CD4-positive, alpha-beta T cell (primary cell): Measurements from ENCODE around the gene XYLT2. TPM values are rescaled to one million over a fixed set of nuclear protein-coding genes. Genes with fewer than 3 reads are reported as not detected.
A peak's percentile ranks its signal among the peaks of the same experiment; 100 is the strongest.

Source experiments
- ATAC-seq: fragments of 200-7000 bp; cut with Tn5 transposase; one replicate; pipeline ENCODE4 v1.10.0; 2022; ENCODE audit warnings: mild to moderate bottlenecking; ENCODE audit not compliant: poor library complexity
- CTCF ChIA-PET: fragments of 350-600 bp; sonication (Branson Sonifier 250); formaldehyde crosslinking; loops from one replicate; lab custom pipeline; 2021; ENCODE audit warnings: antibody characterized with exemption, inconsistent platforms; lab: Charles Lee
- POLR2A ChIA-PET: fragments of 350-600 bp; sonication (Branson Sonifier 250); formaldehyde crosslinking; loops from one replicate; lab custom pipeline; 2021; ENCODE audit warnings: antibody characterized with exemption, inconsistent platforms; lab: Charles Lee
- DNase-seq, 14 experiments: peaks; one replicate each; pipeline ENCODE4 v3.0.0-alpha.2; 2013 to 2020; ENCODE audit warnings: mixed read lengths in 2 of 14
- H3K27ac ChIP-seq, 2 donors: one replicate each; pipeline versions ENCODE4 v1.5.1 to v1.7.0; 2013; ENCODE audit warnings: low read length in 2 of 2, low read depth in 1 of 2, mild to moderate bottlenecking in 1 of 2
- H3K27me3 ChIP-seq, 2 experiments: 1 replicate in 1 of 2; 2 replicates in 1 of 2; pipeline versions ENCODE4 v1.6.1 to v1.7.0; 2013; ENCODE audit warnings: low read length in 2 of 2, control low read depth in 1 of 2, mild to moderate bottlenecking in 1 of 2, moderate library complexity in 1 of 2; ENCODE audit not compliant: insufficient read depth in 2 of 2, control insufficient read depth in 1 of 2
- H3K36me3 ChIP-seq: one replicate; pipeline ENCODE4 v1.6.1; 2013; ENCODE audit warnings: low read length, control low read depth; ENCODE audit not compliant: insufficient read depth
- H3K4me1 ChIP-seq: one replicate; pipeline ENCODE4 v1.6.1; 2013; ENCODE audit warnings: low read length, control low read depth; ENCODE audit not compliant: insufficient read depth
- H3K4me3 ChIP-seq: one replicate; pipeline ENCODE4 v1.5.1; 2013; ENCODE audit warnings: mild to moderate bottlenecking, low read length, moderate library complexity
- H3K9me3 ChIP-seq, 2 experiments: 1 replicate in 1 of 2; 2 replicates in 1 of 2; pipeline versions ENCODE4 v1.6.1 to v1.7.0; 2013; ENCODE audit warnings: low read length in 2 of 2, mild to moderate bottlenecking in 2 of 2, control low read depth in 1 of 2, moderate library complexity in 1 of 2; ENCODE audit not compliant: control insufficient read depth in 1 of 2, insufficient read depth in 1 of 2
- H3K27ac Mint-ChIP-seq: one replicate; pipeline ENCODE4 v1.8.0; 2020; ENCODE audit warnings: mixed read lengths
- H3K27me3 Mint-ChIP-seq: one replicate; pipeline ENCODE4 v1.8.0; 2021; ENCODE audit warnings: mixed read lengths
- H3K36me3 Mint-ChIP-seq: one replicate; pipeline ENCODE4 v1.8.0; 2021; ENCODE audit warnings: low read depth, mixed read lengths
- H3K4me1 Mint-ChIP-seq: one replicate; pipeline ENCODE4 v1.8.0; 2021; ENCODE audit warnings: low read depth, mixed read lengths
- H3K4me3 Mint-ChIP-seq: one replicate; pipeline ENCODE4 v1.8.0; 2020; ENCODE audit warnings: mild to moderate bottlenecking, mixed read lengths
- H3K9me3 Mint-ChIP-seq: one replicate; pipeline ENCODE4 v1.8.0; 2020; ENCODE audit warnings: mixed read lengths
- CTCF ChIP-seq: fragments of 200-600 bp; IDR thresholded peaks from one replicate; pipeline ENCODE4 v1.8.0; 2022; ENCODE audit warnings: antibody characterized with exemption, mild to moderate bottlenecking
- intact Hi-C, 2 experiments: fragments of 100-400 bp; cut with DNase I in 1 of 2; cut with micrococcal nuclease in 1 of 2; formaldehyde crosslinking; loops; one replicate each; pipeline versions ENCODE4 v1.15.1 to v1.9.0; 2023 to 2025; cut with DNase I, micrococcal nuclease
- total RNA-seq, 174 experiments: library from RNA in 2 of 174; stranded (reverse) in 2 of 174; gene quantifications; one replicate each; pipeline ENCODE4 v1.2.3 and lab custom pipeline; 2021 to 2026

The XYLT2 gene
- total RNA-seq, 2 experiments from 2014 or later = 11.0 to 12.2 TPM

GRCh38 chr17:50392621-50393020 is 46.7 kb downstream of the XYLT2 start:
- Histone ChIP-seq H3K27ac (no peak overlapping the region), H3K9me3 (no peaks in the 10 kb centered on the region), H3K27me3 (no peaks in the 10 kb centered on the region), H3K4me3 (no peak overlapping the region), H3K36me3 (peaks cover 74% of the 10 kb centered on the region), H3K4me1 (peaks cover 27% of the 10 kb centered on the region)
- ChIA-PET CTCF (no interaction called here), POLR2A (no interaction called here)
- Mint-ChIP-seq H3K4me3 (no peak overlapping the region), H3K27ac (no peak overlapping the region), H3K36me3 (peaks cover 87% of the 10 kb centered on the region), H3K9me3 (no peaks in the 10 kb centered on the region), H3K4me1 (peaks cover 37% of the 10 kb centered on the region), H3K27me3 (no peaks in the 10 kb centered on the region)
- intact Hi-C loops = no loop called here
- ATAC-seq (no peak), DNase-seq (no peak)
- no peak for TF ChIP-seq CTCF

GRCh38 chr17:50393700-50394099 is 47.8 kb downstream of the XYLT2 start:
- H3K4me1 Mint-ChIP-seq = peaks cover 45% of the 10 kb centered on the region
- POLR2A ChIA-PET = no interaction called here
- H3K27me3 Mint-ChIP-seq = no peaks in the 10 kb centered on the region
- DNase-seq = no peak
- Histone ChIP-seq H3K27me3 (no peaks in the 10 kb centered on the region), H3K9me3 (no peaks in the 10 kb centered on the region), H3K4me3 (no peak overlapping the region), H3K36me3 (peaks cover 63% of the 10 kb centered on the region), H3K4me1 (peaks cover 30% of the 10 kb centered on the region), H3K27ac (no peak overlapping the region)
- ATAC-seq = no peak
- intact Hi-C loops = no loop called here
- no peaks in the 10 kb centered on the region for H3K9me3 Mint-ChIP-seq
- TF ChIP-seq CTCF = no peak
- peak overlapping the region; percentile 37 for H3K4me3 Mint-ChIP-seq
- no peak overlapping the region for H3K27ac Mint-ChIP-seq
- H3K36me3 Mint-ChIP-seq = peaks cover 79% of the 10 kb centered on the region
- CTCF ChIA-PET = no interaction called here

- no peaks in the 10 kb centered on the region for H3K9me3 Mint-ChIP-seq
- H3K27ac ChIP-seq = no peak overlapping the region
- ATAC-seq = no peak
- ChIA-PET CTCF (interaction anchor here (0.9 kb wide), 1 partner anchor 85 kb away, joined by 3 read pairs; no protein-coding TSS in a partner anchor), POLR2A (no interaction called here)
- H3K4me3 Mint-ChIP-seq = peak overlapping the region; percentile 78
- H3K4me1 Mint-ChIP-seq = peaks cover 45% of the 10 kb centered on the region
- H3K36me3 ChIP-seq = peaks cover 53% of the 10 kb centered on the region
- peaks cover 30% of the 10 kb centered on the region for H3K4me1 ChIP-seq
- intact Hi-C loops = loop anchor here in 1 of 2 experiments (5.0 kb wide), 1 partner anchor 32 kb away; no protein-coding TSS in a partner anchor
- H3K9me3 ChIP-seq = no peaks in the 10 kb centered on the region
- H3K27ac Mint-ChIP-seq = peak overlapping the region; percentile 36
- no peak for TF ChIP-seq CTCF
- DNase-seq = no peak
- H3K27me3 ChIP-seq = no peaks in the 10 kb centered on the region
- no peaks in the 10 kb centered on the region for H3K27me3 Mint-ChIP-seq
- peaks cover 69% of the 10 kb centered on the region for H3K36me3 Mint-ChIP-seq
- H3K4me3 ChIP-seq = no peak overlapping the region
Observed at GRCh38 chr17:50394711-50395110, 48.8 kb downstream of the XYLT2 start.
